Trophoblast cell (in vitro differentiated cells and primary cell): ENCODE data around the gene UBR3.
A peak's percentile ranks its signal among the peaks of the same experiment; 100 is the strongest.

Experiments
- DNase-seq, 2 donors: peaks; one replicate each; pipeline ENCODE4 v3.0.0-alpha.2; 2016
- H2AFZ ChIP-seq: 2 replicates; pipeline ENCODE4 v1.6.1; 2013; ENCODE audit warnings: low read length, moderate library complexity, mild to moderate bottlenecking; ENCODE audit not compliant: insufficient read depth, poor library complexity
- H2AK5ac ChIP-seq: 2 replicates; pipeline ENCODE4 v1.6.1; 2013; ENCODE audit warnings: mild to moderate bottlenecking, low read length
- H2BK120ac ChIP-seq: 2 replicates; pipeline ENCODE4 v1.6.1; 2013; ENCODE audit warnings: low read length, mild to moderate bottlenecking, moderate library complexity; ENCODE audit not compliant: insufficient read depth, poor library complexity
- H2BK12ac ChIP-seq: 2 replicates; pipeline ENCODE4 v1.6.1; 2013; ENCODE audit warnings: mild to moderate bottlenecking, low read length, moderate library complexity
- H2BK5ac ChIP-seq: 2 replicates; pipeline ENCODE4 v1.6.1; 2013; ENCODE audit warnings: low read length, low read depth, moderate library complexity, mild to moderate bottlenecking; ENCODE audit not compliant: poor library complexity
- H3K14ac ChIP-seq: 2 replicates; pipeline ENCODE4 v1.6.1; 2013; ENCODE audit warnings: mild to moderate bottlenecking, low read length
- H3K18ac ChIP-seq: 2 replicates; pipeline ENCODE4 v1.6.1; 2013; ENCODE audit warnings: mild to moderate bottlenecking, low read length
- H3K23ac ChIP-seq: 2 replicates; pipeline ENCODE4 v1.6.1; 2013; ENCODE audit warnings: low read length
- H3K27ac ChIP-seq: 2 replicates; pipeline ENCODE4 v1.5.1; 2013; ENCODE audit warnings: low read depth, mild to moderate bottlenecking, inconsistent platforms, low read length, moderate library complexity
- H3K27me3 ChIP-seq: 2 replicates; pipeline ENCODE4 v1.6.1; 2013; ENCODE audit warnings: inconsistent platforms, mild to moderate bottlenecking, low read length, moderate library complexity; ENCODE audit not compliant: insufficient read depth
- H3K36me3 ChIP-seq, 2 experiments: 1 replicate in 1 of 2; 2 replicates in 1 of 2; pipeline ENCODE4 v1.6.1; 2013; ENCODE audit warnings: low read length in 2 of 2, mild to moderate bottlenecking in 2 of 2, moderate library complexity in 1 of 2; ENCODE audit not compliant: insufficient read depth in 2 of 2, control insufficient read depth in 1 of 2
- H3K4ac ChIP-seq: 2 replicates; pipeline ENCODE4 v1.6.1; 2013; ENCODE audit warnings: low read depth, mild to moderate bottlenecking, low read length, moderate library complexity
- H3K4me1 ChIP-seq, 2 experiments: 1 replicate in 1 of 2; 2 replicates in 1 of 2; pipeline ENCODE4 v1.6.1; 2013; ENCODE audit warnings: low read length in 2 of 2, mild to moderate bottlenecking in 2 of 2, moderate library complexity in 1 of 2; ENCODE audit not compliant: insufficient read depth in 2 of 2, control insufficient read depth in 1 of 2
- H3K4me2 ChIP-seq: 2 replicates; pipeline ENCODE4 v1.6.1; 2013; ENCODE audit warnings: inconsistent platforms, mild to moderate bottlenecking, low read length, moderate library complexity
- H3K4me3 ChIP-seq: 2 replicates; pipeline ENCODE4 v1.5.1; 2013; ENCODE audit warnings: mild to moderate bottlenecking, low read depth, low read length, inconsistent platforms
- H3K79me1 ChIP-seq: one replicate; pipeline ENCODE4 v1.6.1; 2013; ENCODE audit warnings: low read length
- H3K79me2 ChIP-seq: 2 replicates; pipeline ENCODE4 v1.6.1; 2013; ENCODE audit warnings: low read length, mild to moderate bottlenecking; ENCODE audit not compliant: control insufficient read depth, insufficient read depth, poor library complexity
- H3K9ac ChIP-seq: 2 replicates; pipeline ENCODE4 v1.6.1; 2013; ENCODE audit warnings: mild to moderate bottlenecking, low read length
- H3K9me3 ChIP-seq: 2 replicates; pipeline ENCODE4 v1.6.1; 2013; ENCODE audit warnings: low read depth, mild to moderate bottlenecking, control low read depth, inconsistent platforms, low read length; ENCODE audit not compliant: insufficient read depth
- H4K12ac ChIP-seq: 2 replicates; pipeline ENCODE4 v1.6.1; 2013; ENCODE audit warnings: low read depth, mild to moderate bottlenecking, low read length, moderate library complexity
- H4K8ac ChIP-seq: 2 replicates; pipeline ENCODE4 v1.6.1; 2013; ENCODE audit warnings: low read depth, mild to moderate bottlenecking, low read length, moderate library complexity
- H4K91ac ChIP-seq: one replicate; pipeline ENCODE4 v1.6.1; 2013; ENCODE audit warnings: low read depth, mild to moderate bottlenecking, low read length, moderate library complexity
- WGBS: extraction: QIAGEN DNeasy Blood & Tissue Kit; methylation state at CpG from one replicate; pipeline ENCODE4 v1.1.7; 2013; ENCODE audit warnings: missing lambda C conversion rate; ENCODE audit not compliant: insufficient read length, insufficient coverage; ENCODE audit errors: extremely low coverage; 5-methylcytosine and 5-hydroxymethylcytosine counted together

UBR3 gene

GRCh38 chr2:169822036-169822435 lies 5.2 kb upstream of the UBR3 start:
- Histone ChIP-seq H2BK120ac (no peak overlapping the region), H3K4me3 (no peak overlapping the region), H3K27me3 (no peaks in the 10 kb centered on the region), H4K12ac (no peak overlapping the region), H2AFZ (no peak overlapping the region), H4K8ac (no peak overlapping the region), H3K27ac (no peak overlapping the region), H3K4ac (no peak overlapping the region), H3K79me1 (peaks cover 4% of the 10 kb centered on the region), H3K79me2 (peaks cover 2% of the 10 kb centered on the region), H3K9me3 (no peaks in the 10 kb centered on the region), H3K4me2 (no peak overlapping the region), H4K91ac (no peak overlapping the region), H3K14ac (no peak overlapping the region), H3K4me1 (peaks cover 0 to 3% of the 10 kb centered on the region in 2 experiments), H3K23ac (no peak overlapping the region), H3K9ac (no peak overlapping the region), H2BK5ac (no peak overlapping the region), H3K18ac (no peak overlapping the region), H2AK5ac (no peak overlapping the region), H2BK12ac (no peak overlapping the region), H3K36me3 (peaks cover 6 to 9% of the 10 kb centered on the region in 2 experiments)
- DNase-seq = no peak
- WGBS = no CpG with 5 or more reads among the region's 3 CpGs

- Histone ChIP-seq H3K79me1 (peaks cover 9% of the 10 kb centered on the region), H2AK5ac (no peak overlapping the region), H3K4me3 (no peak overlapping the region), H4K8ac (no peak overlapping the region), H3K9me3 (no peaks in the 10 kb centered on the region), H3K9ac (no peak overlapping the region), H3K4me2 (no peak overlapping the region), H3K4ac (no peak overlapping the region), H4K91ac (no peak overlapping the region), H3K27ac (no peak overlapping the region), H2AFZ (no peak overlapping the region), H3K23ac (no peak overlapping the region), H3K36me3 (peaks cover 6 to 8% of the 10 kb centered on the region in 2 experiments), H3K79me2 (peaks cover 7% of the 10 kb centered on the region), H2BK12ac (no peak overlapping the region), H4K12ac (no peak overlapping the region), H2BK5ac (no peak overlapping the region), H3K27me3 (no peaks in the 10 kb centered on the region), H2BK120ac (no peak overlapping the region), H3K14ac (no peak overlapping the region), H3K4me1 (peaks cover 0 to 3% of the 10 kb centered on the region in 2 experiments), H3K18ac (no peak overlapping the region)
- no CpG with 5 or more reads among the region's 4 CpGs for WGBS
- DNase-seq = no peak
Observed at GRCh38 chr2:169822785-169823392, 4.4 kb upstream of the UBR3 start.

- Histone ChIP-seq H3K27ac (no peak overlapping the region), H3K9me3 (no peaks in the 10 kb centered on the region), H3K23ac (no peak overlapping the region), H3K18ac (no peak overlapping the region), H3K79me2 (peaks cover 8% of the 10 kb centered on the region), H3K4me1 (peaks cover 3% of the 10 kb centered on the region in 2 experiments), H3K4ac (no peak overlapping the region), H3K14ac (no peak overlapping the region), H2BK12ac (no peak overlapping the region), H4K91ac (no peak overlapping the region), H3K9ac (peak overlapping the region; percentile 75), H3K4me3 (peak overlapping the region; percentile 91), H2BK120ac (no peak overlapping the region), H3K27me3 (no peaks in the 10 kb centered on the region), H3K4me2 (peak overlapping the region; percentile 88), H2AK5ac (no peak overlapping the region), H2BK5ac (no peak overlapping the region), H2AFZ (no peak overlapping the region), H3K36me3 (peaks cover 4 to 6% of the 10 kb centered on the region in 2 experiments), H3K79me1 (peaks cover 10% of the 10 kb centered on the region), H4K12ac (no peak overlapping the region), H4K8ac (peak overlapping the region; percentile 95)
- DNase-seq = no peak
- no CpG with 5 or more reads among the region's 4 CpGs for WGBS
Observed at GRCh38 chr2:169823996-169824372, 3.3 kb upstream of the UBR3 start.

GRCh38 chr2:169824373-169825333 lies 2.6 kb upstream of the UBR3 start, which contains the start of gene METTL5:
Gene METTL5 (minus strand): TSS chr2:169824905. CDS start chr2:169824597, 308 bp downstream.
- peak within 1 kb of the TSS; percentile 75 for H3K9ac ChIP-seq
- peaks cover 10% of the 10 kb centered on the region for H3K79me1 ChIP-seq
- peak within 1 kb of the TSS; percentile 88 for H3K4me2 ChIP-seq
- H3K36me3 ChIP-seq = peaks cover 4 to 6% of the 10 kb centered on the region in 2 experiments
- H2BK12ac ChIP-seq = no peak within 1 kb of the TSS
- peak within 1 kb of the TSS; percentile 89 for H4K12ac ChIP-seq
- peaks cover 3% of the 10 kb centered on the region in 2 experiments for H3K4me1 ChIP-seq
- no peaks in the 10 kb centered on the region for H3K9me3 ChIP-seq
- no peaks in the 10 kb centered on the region for H3K27me3 ChIP-seq
- peak within 1 kb of the TSS; percentile 95 for H4K8ac ChIP-seq
- H2AFZ ChIP-seq = peak within 1 kb of the TSS; percentile 86
- no peak within 1 kb of the TSS for H3K18ac ChIP-seq
- no peak within 1 kb of the TSS for H3K23ac ChIP-seq
- peak within 1 kb of the TSS; percentile 85 for H3K4ac ChIP-seq
- no peak within 1 kb of the TSS for H2BK5ac ChIP-seq
- WGBS = no CpG with 5 or more reads among the region's 61 CpGs
- H3K79me2 ChIP-seq = peaks cover 8% of the 10 kb centered on the region
- peak within 1 kb of the TSS; percentile 79 for H4K91ac ChIP-seq
- H3K14ac ChIP-seq = peak within 1 kb of the TSS; percentile 94
- no peak within 1 kb of the TSS for H3K27ac ChIP-seq
- peak within 1 kb of the TSS; percentile 91 for H3K4me3 ChIP-seq
- H2BK120ac ChIP-seq = peak within 1 kb of the TSS; percentile 73
- no peak within 1 kb of the TSS for H2AK5ac ChIP-seq
- peak; percentile 93 to 94 for DNase-seq
